ENCODE data around the gene SRCAP. TPM values are rescaled to one million over a fixed set of nuclear protein-coding genes. Genes with fewer than 3 reads are reported as not detected.
"Not testable (repeated sequence)": the region's sequence is repeated elsewhere in the genome, so short reads cannot be mapped to it uniquely, and the experiment has no call there.

The SRCAP gene
- polyA plus RNA-seq, 1 donor: 25.0 TPM

- peak; percentile 89 for DNase-seq (ENCODE audit: low read depth)
These were observed 694 bp upstream of the SRCAP start for GRCh38 chr16:30698139-30698815.

- no peak for DNase-seq (ENCODE audit: low read depth)
These were observed 686 bp downstream of the SRCAP start for GRCh38 chr16:30699615-30700099.

- DNase-seq (ENCODE audit: low read depth): no peak
These were observed 1.5 kb downstream of the SRCAP start for GRCh38 chr16:30700491-30700890.

- no peak for DNase-seq (ENCODE audit: low read depth)
These were observed 2.0 kb downstream of the SRCAP start for GRCh38 chr16:30700971-30701370.

GRCh38 chr16:30703071-30703470 lies 4.1 kb downstream of the SRCAP start:
- DNase-seq (ENCODE audit: low read depth): not testable (repeated sequence)

GRCh38 chr16:30703971-30704370 lies 5.0 kb downstream of the SRCAP start:
- DNase-seq (ENCODE audit: low read depth): no peak

GRCh38 chr16:30706046-30706445 lies 7.1 kb downstream of the SRCAP start:
- no peak for DNase-seq (ENCODE audit: low read depth)

GRCh38 chr16:30710971-30711370 lies 12.0 kb downstream of the SRCAP start:
- no peak for DNase-seq (ENCODE audit: low read depth)

GRCh38 chr16:30711712-30712111 lies 12.7 kb downstream of the SRCAP start:
- DNase-seq (ENCODE audit: low read depth): no peak

- DNase-seq (ENCODE audit: low read depth): no peak
These were observed 16.9 kb downstream of the SRCAP start for GRCh38 chr16:30715750-30716445.

GRCh38 chr16:30720086-30720485 lies 21.1 kb downstream of the SRCAP start:
- no peak for DNase-seq (ENCODE audit: low read depth)

GRCh38 chr16:30720694-30721093 lies 21.7 kb downstream of the SRCAP start:
- no peak for DNase-seq (ENCODE audit: low read depth)

- DNase-seq (ENCODE audit: low read depth): no peak
These were observed 22.2 kb downstream of the SRCAP start for GRCh38 chr16:30721167-30721566.

GRCh38 chr16:30721606-30722005 lies 22.6 kb downstream of the SRCAP start:
- no peak for DNase-seq (ENCODE audit: low read depth)

GRCh38 chr16:30722443-30722842 lies 23.5 kb downstream of the SRCAP start:
- DNase-seq (ENCODE audit: low read depth): no peak

- no peak for DNase-seq (ENCODE audit: low read depth)
These were observed 23.9 kb downstream of the SRCAP start for GRCh38 chr16:30722916-30723315.

- DNase-seq (ENCODE audit: low read depth): no peak
These were observed 24.9 kb downstream of the SRCAP start for GRCh38 chr16:30723725-30724355.

GRCh38 chr16:30724641-30725417 lies 25.9 kb downstream of the SRCAP start:
- no peak for DNase-seq (ENCODE audit: low read depth)

GRCh38 chr16:30725418-30725792 lies 26.4 kb downstream of the SRCAP start:
- no peak for DNase-seq (ENCODE audit: low read depth)

- DNase-seq (ENCODE audit: low read depth): no peak
These were observed 29.4 kb downstream of the SRCAP start for GRCh38 chr16:30728321-30728720.

- DNase-seq (ENCODE audit: low read depth): no peak
These were observed 30.1 kb downstream of the SRCAP start for GRCh38 chr16:30728899-30729672.

All from forelimb muscle (tissue), 1 donor.